IMR-90 (cell line): ENCODE data around the gene COLEC12.

ENCODE experiments used
- BHLHE40 ChIP-seq: fragments of 150-350 bp; IDR thresholded peaks from 2 replicates; pipeline ENCODE4 v1.6.1; 2016; ENCODE audit warnings: mild to moderate bottlenecking, low read depth, low read length
- CEBPB ChIP-seq: IDR thresholded peaks from 2 replicates; pipeline ENCODE4 v1.6.1; 2012; ENCODE audit warnings: low read depth, low read length, improper control_type of control experiment
- MXI1 ChIP-seq: IDR thresholded peaks from 2 replicates; pipeline ENCODE4 v1.6.1; 2012; ENCODE audit warnings: low read depth, mild to moderate bottlenecking, low read length, moderate library complexity, borderline replicate concordance
- NFE2L2 ChIP-seq: fragments of 150-350 bp; IDR thresholded peaks from 2 replicates; pipeline ENCODE4 v1.6.1; 2016; ENCODE audit warnings: low read depth, mild to moderate bottlenecking, low read length
- POLR2A ChIP-seq: IDR thresholded peaks from 2 replicates; pipeline ENCODE4 v1.6.1; 2012; ENCODE audit warnings: mild to moderate bottlenecking, low read depth, low read length
- RAD21 ChIP-seq: IDR thresholded peaks from 2 replicates; pipeline ENCODE4 v1.6.1; 2012; ENCODE audit warnings: low read length, improper control_type of control experiment
- RFX5 ChIP-seq: IDR thresholded peaks from 2 replicates; pipeline ENCODE4 v1.8.0; 2012; ENCODE audit warnings: low read depth, mild to moderate bottlenecking, low read length, moderate library complexity
- TF ChIP-seq, protein P1 (sequence below): conservative IDR thresholded peaks from 2 replicates; pipeline ENCODE4 v1.5.1; 2012; ENCODE audit warnings: mild to moderate bottlenecking, low read depth, low read length, improper control_type of control experiment
- TF ChIP-seq, protein P2 (sequence below): fragments of 150-350 bp; IDR thresholded peaks from 2 replicates; pipeline ENCODE4 v1.6.1; 2016; ENCODE audit warnings: low read depth, mild to moderate bottlenecking, low read length, moderate library complexity, borderline replicate concordance
- TF ChIP-seq, protein P3 (sequence below): fragments of 150-350 bp; IDR thresholded peaks from 2 replicates; pipeline ENCODE4 v1.6.1; 2017; ENCODE audit warnings: mild to moderate bottlenecking, antibody characterized with exemption, low read length, low read depth

- TF ChIP-seq POLR2A (no peak), BHLHE40 (no peak), MXI1 (no peak), RAD21 (no peak), NFE2L2 (no peak), CEBPB (no peak), RFX5 (no peak)
- TF ChIP-seq, protein P1, sequence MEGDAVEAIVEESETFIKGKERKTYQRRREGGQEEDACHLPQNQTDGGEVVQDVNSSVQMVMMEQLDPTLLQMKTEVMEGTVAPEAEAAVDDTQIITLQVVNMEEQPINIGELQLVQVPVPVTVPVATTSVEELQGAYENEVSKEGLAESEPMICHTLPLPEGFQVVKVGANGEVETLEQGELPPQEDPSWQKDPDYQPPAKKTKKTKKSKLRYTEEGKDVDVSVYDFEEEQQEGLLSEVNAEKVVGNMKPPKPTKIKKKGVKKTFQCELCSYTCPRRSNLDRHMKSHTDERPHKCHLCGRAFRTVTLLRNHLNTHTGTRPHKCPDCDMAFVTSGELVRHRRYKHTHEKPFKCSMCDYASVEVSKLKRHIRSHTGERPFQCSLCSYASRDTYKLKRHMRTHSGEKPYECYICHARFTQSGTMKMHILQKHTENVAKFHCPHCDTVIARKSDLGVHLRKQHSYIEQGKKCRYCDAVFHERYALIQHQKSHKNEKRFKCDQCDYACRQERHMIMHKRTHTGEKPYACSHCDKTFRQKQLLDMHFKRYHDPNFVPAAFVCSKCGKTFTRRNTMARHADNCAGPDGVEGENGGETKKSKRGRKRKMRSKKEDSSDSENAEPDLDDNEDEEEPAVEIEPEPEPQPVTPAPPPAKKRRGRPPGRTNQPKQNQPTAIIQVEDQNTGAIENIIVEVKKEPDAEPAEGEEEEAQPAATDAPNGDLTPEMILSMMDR = no peak
- TF ChIP-seq, protein P2, sequence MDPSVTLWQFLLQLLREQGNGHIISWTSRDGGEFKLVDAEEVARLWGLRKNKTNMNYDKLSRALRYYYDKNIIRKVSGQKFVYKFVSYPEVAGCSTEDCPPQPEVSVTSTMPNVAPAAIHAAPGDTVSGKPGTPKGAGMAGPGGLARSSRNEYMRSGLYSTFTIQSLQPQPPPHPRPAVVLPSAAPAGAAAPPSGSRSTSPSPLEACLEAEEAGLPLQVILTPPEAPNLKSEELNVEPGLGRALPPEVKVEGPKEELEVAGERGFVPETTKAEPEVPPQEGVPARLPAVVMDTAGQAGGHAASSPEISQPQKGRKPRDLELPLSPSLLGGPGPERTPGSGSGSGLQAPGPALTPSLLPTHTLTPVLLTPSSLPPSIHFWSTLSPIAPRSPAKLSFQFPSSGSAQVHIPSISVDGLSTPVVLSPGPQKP = no peak
- TF ChIP-seq, protein P3, sequence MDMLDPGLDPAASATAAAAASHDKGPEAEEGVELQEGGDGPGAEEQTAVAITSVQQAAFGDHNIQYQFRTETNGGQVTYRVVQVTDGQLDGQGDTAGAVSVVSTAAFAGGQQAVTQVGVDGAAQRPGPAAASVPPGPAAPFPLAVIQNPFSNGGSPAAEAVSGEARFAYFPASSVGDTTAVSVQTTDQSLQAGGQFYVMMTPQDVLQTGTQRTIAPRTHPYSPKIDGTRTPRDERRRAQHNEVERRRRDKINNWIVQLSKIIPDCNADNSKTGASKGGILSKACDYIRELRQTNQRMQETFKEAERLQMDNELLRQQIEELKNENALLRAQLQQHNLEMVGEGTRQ = no peak
These were observed 61.9 kb downstream of the COLEC12 start for GRCh38 chr18:438571-438970.
